GM21367 (cell line): ENCODE data around the gene BRD9.

Source experiments
- ATAC-seq: cut with Tn5 transposase; IDR thresholded peaks from one replicate; pipeline ENCODE4 v1.9.1; 2021; ENCODE audit not compliant: unreplicated experiment

The BRD9 gene

DNA sequence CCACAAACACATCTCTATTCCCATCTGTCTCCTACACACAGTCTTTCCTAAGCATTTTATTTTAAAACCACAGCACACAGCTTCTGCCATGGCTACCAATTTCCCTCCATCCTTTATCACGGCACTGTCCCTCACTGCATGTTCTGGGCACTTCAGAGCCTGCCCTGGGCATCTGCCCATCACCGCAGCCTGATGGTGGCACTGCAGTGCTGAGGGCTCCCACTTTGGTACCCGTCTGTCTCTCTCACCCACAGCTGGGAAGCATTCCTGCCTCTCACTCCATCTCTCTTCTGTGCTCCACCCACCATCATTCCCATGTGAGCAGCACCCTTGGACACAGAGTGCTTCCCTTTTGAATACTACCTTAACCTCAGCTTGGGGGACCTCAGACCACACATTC, 73.5 kb downstream of the BRD9 start:
- no peak for ATAC-seq

- ATAC-seq, result no peak
These were observed 76.4 kb downstream of the BRD9 start for GRCh38 chr5:816176-816575.

DNA sequence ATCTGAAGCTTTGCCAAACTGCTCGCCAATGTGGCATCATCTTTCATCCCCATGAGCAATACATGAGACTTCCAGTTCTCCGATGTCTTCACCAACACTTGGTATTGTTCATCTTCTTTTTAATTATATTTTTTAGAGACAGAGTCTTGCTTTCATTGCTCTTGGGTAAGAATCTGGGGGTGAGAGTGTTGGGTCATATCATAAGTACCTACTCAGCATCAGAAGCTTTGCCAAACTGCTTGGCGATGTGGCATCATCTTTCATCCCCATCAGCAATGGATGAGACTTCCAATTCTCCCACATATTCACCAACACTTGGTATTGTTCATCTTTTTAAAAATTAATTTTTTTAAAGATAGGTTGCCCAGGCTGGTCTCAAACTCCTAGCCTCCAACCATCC, 77.2 kb downstream of the BRD9 start:
- ATAC-seq, result no peak
